K562 (cell line): ENCODE results near the gene FOXK2. TPM values are rescaled to one million over a fixed set of nuclear protein-coding genes. Genes with fewer than 3 reads are reported as not detected.
A peak's percentile ranks its signal among the peaks of the same experiment; 100 is the strongest.

Source experiments
- ATF1 ChIP-seq, 2 experiments: fragments of 450-650 bp in 1 of 2; IDR thresholded peaks; 2 replicates each; pipeline ENCODE4 v1.6.1; 2016; ENCODE audit warnings: missing compliant biosample characterization in 1 of 2, missing genetic modification characterization in 1 of 2
- ATF7 ChIP-seq: fragments of 450-650 bp; IDR thresholded peaks from 2 replicates; pipeline ENCODE4 v1.7.1; 2014; ENCODE audit warnings: mild to moderate bottlenecking, moderate library complexity
- EP300 ChIP-seq: IDR thresholded peaks from 2 replicates; pipeline ENCODE4 v1.6.1; 2012; ENCODE audit warnings: low read length, improper control_type of control experiment
- ETV1 ChIP-seq: fragments of 450-650 bp; conservative IDR thresholded peaks from 2 replicates; pipeline ENCODE4 v1.6.1; 2016; ENCODE audit warnings: missing genetic modification characterization, control low read depth, low read depth, missing compliant biosample characterization
- LARP7 ChIP-seq: fragments of 450-650 bp; IDR thresholded peaks from 2 replicates; pipeline ENCODE4 v1.6.1; 2016
- MBD2 ChIP-seq: sonication (generic); IDR thresholded peaks from 2 replicates; pipeline ENCODE4 v1.6.1; 2016; ENCODE audit warnings: low read depth, borderline replicate concordance
- NONO ChIP-seq, 2 experiments: fragments of 200-400 bp in 1 of 2; fragments of 450-650 bp in 1 of 2; formaldehyde crosslinking in 1 of 2; IDR thresholded peaks; 2 replicates each; pipeline ENCODE4 v1.6.1; 2017; ENCODE audit warnings: low read depth in 2 of 2, mild to moderate bottlenecking in 2 of 2, moderate library complexity in 2 of 2, low read length in 1 of 2
- PHF8 ChIP-seq: fragments of 200-600 bp; sonication (generic); IDR thresholded peaks from 2 replicates; pipeline ENCODE4 v1.6.1; 2012; ENCODE audit warnings: mixed run types, mild to moderate bottlenecking, inconsistent platforms, low read length, moderate library complexity, borderline replicate concordance
- PML ChIP-seq: IDR thresholded peaks from 2 replicates; pipeline ENCODE4 v1.6.1; 2012; ENCODE audit warnings: low read length, inconsistent platforms
- POLR2A ChIP-seq: fragments of 450-650 bp; conservative IDR thresholded peaks from 2 replicates; pipeline ENCODE4 v1.6.1; 2016
- POLR2AphosphoS2 ChIP-seq: IDR thresholded peaks from 2 replicates; pipeline ENCODE4 v1.6.1; 2012; ENCODE audit warnings: low read length, improper control_type of control experiment
- POLR2B ChIP-seq: fragments of 450-650 bp; IDR thresholded peaks from 2 replicates; pipeline ENCODE4 v1.6.1; 2018; ENCODE audit warnings: low read depth; ENCODE audit not compliant: partially characterized antibody
- PYGO2 ChIP-seq: fragments of 450-650 bp; IDR thresholded peaks from 2 replicates; pipeline ENCODE4 v1.6.1; 2016; ENCODE audit warnings: mild to moderate bottlenecking, missing genetic modification characterization, moderate library complexity, missing compliant biosample characterization
- SRSF7 ChIP-seq: fragments of 200-400 bp; formaldehyde crosslinking; optimal IDR thresholded peaks from 2 replicates; pipeline ENCODE3; 2017; ENCODE audit warnings: mild to moderate bottlenecking, low read depth, low read length
- TCF7 ChIP-seq: sonication (generic); IDR thresholded peaks from 2 replicates; pipeline ENCODE4 v1.6.1; 2016; ENCODE audit warnings: antibody characterized with exemption, borderline replicate concordance
- TFAM ChIP-seq: fragments of 250-450 bp; sonication (Bioruptor Pico); conservative IDR thresholded peaks from 2 replicates; pipeline ENCODE4 v1.5.0; 2021; ENCODE audit warnings: mild to moderate bottlenecking, moderate library complexity
- YY1 ChIP-seq, 3 experiments: IDR thresholded peaks; 2 replicates each; pipeline ENCODE4 v1.6.1; 2011; ENCODE audit warnings: low read length in 2 of 3, mild to moderate bottlenecking in 2 of 3, moderate library complexity in 2 of 3, borderline replicate concordance in 1 of 3, control low read depth in 1 of 3, low read depth in 1 of 3; ENCODE audit not compliant: insufficient read depth in 3 of 3, insufficient replicate concordance in 2 of 3, control insufficient read depth in 1 of 3, insufficient read length in 1 of 3; ENCODE audit errors: extremely low read depth in 1 of 3
- ZKSCAN8 ChIP-seq: fragments of 200-800 bp; sonication (Bioruptor generic); IDR thresholded peaks from 2 replicates; pipeline ENCODE4 v1.6.1; 2016; ENCODE audit warnings: missing genetic modification characterization, missing compliant biosample characterization
- ZNF121 ChIP-seq: sonication (generic); formaldehyde crosslinking; conservative IDR thresholded peaks from 2 replicates; pipeline ENCODE4 v1.8.0; 2022; ENCODE audit warnings: missing genetic modification reagents
- ZNF134 ChIP-seq: fragments of 250-450 bp; sonication (Bioruptor Pico); conservative IDR thresholded peaks from 2 replicates; pipeline ENCODE4 v1.4.0; 2020
- ZNF197 ChIP-seq: fragments of 200-800 bp; sonication (Bioruptor generic); IDR thresholded peaks from 2 replicates; pipeline ENCODE4 v1.6.1; 2016; ENCODE audit warnings: low read depth, missing genetic modification characterization, missing compliant biosample characterization
- ZNF354B ChIP-seq: fragments of 250-450 bp; sonication (Bioruptor Pico); IDR thresholded peaks from 2 replicates; pipeline ENCODE4 v1.4.0; 2020
- ZNF449 ChIP-seq: fragments of 250-450 bp; sonication (Bioruptor Pico); IDR thresholded peaks from 2 replicates; pipeline ENCODE4 v1.8.0; 2022; ENCODE audit warnings: moderate library complexity, mild to moderate bottlenecking, inconsistent platforms
- ZNF717 ChIP-seq: fragments of 250-450 bp; sonication (Bioruptor Pico); IDR thresholded peaks from 2 replicates; pipeline ENCODE4 v1.5.0; 2021
- ZNF75A ChIP-seq: fragments of 450-650 bp; formaldehyde crosslinking; IDR thresholded peaks from 2 replicates; pipeline ENCODE4 v1.4.0; 2020; ENCODE audit warnings: mild to moderate bottlenecking
- ZNF780A ChIP-seq: fragments of 250-450 bp; sonication (Bioruptor Pico); IDR thresholded peaks from 2 replicates; pipeline ENCODE4 v1.5.0; 2021; ENCODE audit warnings: mild to moderate bottlenecking
- polyA plus RNA-seq, 8 experiments: library from polyadenylated mRNA; depleted of rRNA in 4 of 8; stranded (reverse) in 5 of 8; unstranded in 3 of 8; fragments of >200 nt; fragmentation: Nextera tagmentation in 2 of 8; fragmentation: Illumina TruSeq in 1 of 8; extraction: Ambion mirVana in 2 of 8; extraction: Trizol in 1 of 8; gene quantifications; 2 replicates each; pipeline versions ENCODE4 v1.2.1 to v1.2.3, GENCODE V29; 2011 to 2014; ENCODE audit warnings: inconsistent platforms in 1 of 8, missing spikeins in 1 of 8
- total RNA-seq, 7 experiments: library from RNA; depleted of rRNA in 6 of 7; stranded (reverse); fragments of >200 nt in 6 of 7; fragmentation: Illumina TruSeq in 2 of 7; extraction: Trizol in 2 of 7; gene quantifications; 2 replicates each; pipeline versions ENCODE4 v1.2.1 to v1.2.3, GENCODE V29; 2011 to 2021; ENCODE audit warnings: low replicate concordance in 1 of 7
- TF ChIP-seq, protein P1 (sequence below): sonication (generic); IDR thresholded peaks from 2 replicates; pipeline ENCODE4 v1.6.1; 2016
- TF ChIP-seq, protein P2 (sequence below): fragments of 450-650 bp; IDR thresholded peaks from 2 replicates; pipeline ENCODE4 v1.6.1; 2017; ENCODE audit warnings: mild to moderate bottlenecking, moderate library complexity

FOXK2 gene
- total and polyA plus RNA-seq, 9 of the 15 experiments (the other 6 are each of a cell fraction or from before 2014, with no cell fraction given), result 3.0 to 86.0 (median 44.1) TPM

GRCh38 chr17:82648165-82648668, 128.7 kb downstream of the FOXK2 start, which contains the start of gene WDR45B (continued):
- TF ChIP-seq POLR2AphosphoS2 (no peak), EP300 (no peak), ZNF717 (no peak), PHF8 (peak; percentile 87; the same call in 1 of the 2 replicates), ZNF449 (CRISPR knock-in tag) (no peak), ZNF75A (CRISPR knock-in tag) (no peak), NONO (IDR thresholded peaks at IDR 0.05; ENCODE audit: low read depth in 2 of 2, low read length in 1 of 2) (peak in 1 of 2 experiments; percentile 77; a peak in 2 of 4 replicates), TFAM (CRISPR knock-in tag) (no peak), ATF7 (peak; percentile 48), ZNF121 (no peak), ZNF134 (CRISPR knock-in tag) (no peak), ZNF354B (CRISPR knock-in tag) (no peak), ZNF197 (0 out of 2 replicates have a peak, but pooled peaks have one; percentile 60), TCF7 (no peak), ETV1 (tag) (peak; percentile 75), MBD2 (no peak), LARP7 (no peak), POLR2B (peak; percentile 74), ATF1 (CRISPR knock-in tag; IDR thresholded peaks at IDR 0.05) (0 out of 2 replicates have a peak, but pooled peaks have one; percentile 10), ATF1 (tag; IDR thresholded peaks at IDR 0.05) (peak; percentile 81), ZNF780A (CRISPR knock-in tag) (no peak), SRSF7 (no peak), POLR2A (peak; percentile 89), PML (peak; percentile 33; the same call in 1 of the 2 replicates), ZKSCAN8 (CRISPR knock-in tag) (no peak), YY1 (IDR thresholded peaks at IDR 0.05; ENCODE audit: borderline replicate concordance in 1 of 3, control insufficient read depth in 1 of 3, extremely low read depth in 1 of 3, insufficient read depth in 3 of 3, insufficient read length in 1 of 3, insufficient replicate concordance in 2 of 3, low read depth in 1 of 3, low read length in 2 of 3) (peak in 1 of 3 experiments; percentile 65), PYGO2 (tag) (no peak)
- TF ChIP-seq, protein P1, sequence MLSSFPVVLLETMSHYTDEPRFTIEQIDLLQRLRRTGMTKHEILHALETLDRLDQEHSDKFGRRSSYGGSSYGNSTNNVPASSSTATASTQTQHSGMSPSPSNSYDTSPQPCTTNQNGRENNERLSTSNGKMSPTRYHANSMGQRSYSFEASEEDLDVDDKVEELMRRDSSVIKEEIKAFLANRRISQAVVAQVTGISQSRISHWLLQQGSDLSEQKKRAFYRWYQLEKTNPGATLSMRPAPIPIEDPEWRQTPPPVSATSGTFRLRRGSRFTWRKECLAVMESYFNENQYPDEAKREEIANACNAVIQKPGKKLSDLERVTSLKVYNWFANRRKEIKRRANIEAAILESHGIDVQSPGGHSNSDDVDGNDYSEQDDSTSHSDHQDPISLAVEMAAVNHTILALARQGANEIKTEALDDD, result no peak
- TF ChIP-seq, protein P2, sequence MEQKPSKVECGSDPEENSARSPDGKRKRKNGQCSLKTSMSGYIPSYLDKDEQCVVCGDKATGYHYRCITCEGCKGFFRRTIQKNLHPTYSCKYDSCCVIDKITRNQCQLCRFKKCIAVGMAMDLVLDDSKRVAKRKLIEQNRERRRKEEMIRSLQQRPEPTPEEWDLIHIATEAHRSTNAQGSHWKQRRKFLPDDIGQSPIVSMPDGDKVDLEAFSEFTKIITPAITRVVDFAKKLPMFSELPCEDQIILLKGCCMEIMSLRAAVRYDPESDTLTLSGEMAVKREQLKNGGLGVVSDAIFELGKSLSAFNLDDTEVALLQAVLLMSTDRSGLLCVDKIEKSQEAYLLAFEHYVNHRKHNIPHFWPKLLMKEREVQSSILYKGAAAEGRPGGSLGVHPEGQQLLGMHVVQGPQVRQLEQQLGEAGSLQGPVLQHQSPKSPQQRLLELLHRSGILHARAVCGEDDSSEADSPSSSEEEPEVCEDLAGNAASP, result no peak
